Airway epithelial cell (primary cell): ENCODE data around the gene CACNA1F. TPM values are rescaled to one million over a fixed set of nuclear protein-coding genes. Genes with fewer than 3 reads are reported as not detected.

Experiments used
- total RNA-seq: library from RNA; depleted of rRNA; stranded (reverse); fragments of >200 nt; gene quantifications from 2 replicates; pipeline ENCODE4 v1.2.3, GENCODE V29; 2015

Gene CACNA1F
- under 0.01 TPM in 1 of 2 replicates, not detected in the other for total RNA-seq

DNA sequence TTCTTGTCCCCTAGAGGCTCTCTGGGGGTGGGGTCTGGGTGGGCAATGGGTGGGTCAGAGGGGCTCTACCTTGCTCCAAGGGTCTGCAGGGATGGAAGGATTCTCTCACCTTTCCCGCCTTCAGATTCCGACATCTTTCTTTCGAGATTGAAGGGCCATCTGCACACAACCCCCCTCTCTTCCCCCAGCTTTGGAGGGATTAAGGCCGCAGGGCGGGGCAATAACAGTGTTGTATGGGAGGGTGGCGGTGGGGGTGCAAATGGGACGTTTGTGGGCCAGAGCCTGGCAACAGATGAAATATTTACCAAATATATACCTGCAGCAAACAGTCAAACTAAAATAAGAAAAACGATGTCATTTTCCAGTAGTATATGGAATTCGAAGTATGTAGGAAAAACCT is at the start of gene CACNA1F:
TSS of gene CACNA1F (minus strand) at position 165 of the 400 bp plus-strand sequence. CDS start at position 134, 31 bp downstream.

DNA sequence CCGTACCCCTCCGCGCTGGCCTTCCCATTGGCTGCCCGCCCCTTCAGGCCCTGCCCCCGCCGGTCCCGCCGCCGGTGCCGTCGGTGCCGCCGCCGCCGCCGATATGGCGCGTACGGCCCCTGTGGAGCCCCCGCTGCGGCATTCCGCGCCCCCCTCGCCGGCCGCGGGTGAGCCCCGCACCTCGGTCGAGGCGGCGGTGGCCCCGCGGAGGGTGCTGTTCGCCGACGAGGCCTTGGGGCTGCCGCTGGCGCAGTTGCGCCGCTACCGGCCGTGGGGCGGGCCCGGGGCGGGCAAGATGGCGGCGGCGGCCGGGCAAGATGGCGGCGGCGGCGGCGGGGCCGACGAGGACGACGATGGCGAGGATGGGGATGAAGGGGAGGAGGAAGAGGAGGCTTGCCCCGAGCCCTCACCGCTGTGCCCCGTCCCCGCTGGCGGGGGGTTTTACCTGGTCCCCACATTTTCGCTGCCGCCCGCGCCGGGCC is 36.7 kb upstream of the CACNA1F start, which contains the start of gene PPP1R3F:
TSS of gene PPP1R3F (plus strand) at position 27 of the 482 bp plus-strand sequence. CDS start at position 104, 77 bp downstream.

DNA sequence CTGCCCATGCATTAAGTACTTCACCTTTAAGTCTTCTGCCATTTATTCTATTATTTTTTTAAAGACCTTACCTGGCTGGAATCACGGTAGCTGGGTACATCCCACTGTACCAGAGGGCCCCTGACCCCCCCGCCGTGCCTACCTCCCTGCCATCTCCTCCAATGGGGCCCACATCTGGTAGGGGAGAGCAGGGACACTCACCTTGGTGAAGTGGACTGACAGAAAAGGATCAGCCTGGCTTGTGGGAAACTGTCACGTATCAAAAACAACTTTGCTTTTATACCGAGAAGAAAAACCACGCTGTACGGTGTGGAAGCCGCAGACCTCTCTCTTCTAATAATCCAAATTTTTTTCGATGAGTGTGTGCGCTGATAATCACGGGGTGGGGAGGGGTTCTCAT is 31.3 kb upstream of the CACNA1F start, which contains the start of gene FOXP3:
TSS of gene FOXP3 (minus strand) at position 251 of the 400 bp plus-strand sequence. CDS start 6,205 bp downstream, outside the sequence.

DNA sequence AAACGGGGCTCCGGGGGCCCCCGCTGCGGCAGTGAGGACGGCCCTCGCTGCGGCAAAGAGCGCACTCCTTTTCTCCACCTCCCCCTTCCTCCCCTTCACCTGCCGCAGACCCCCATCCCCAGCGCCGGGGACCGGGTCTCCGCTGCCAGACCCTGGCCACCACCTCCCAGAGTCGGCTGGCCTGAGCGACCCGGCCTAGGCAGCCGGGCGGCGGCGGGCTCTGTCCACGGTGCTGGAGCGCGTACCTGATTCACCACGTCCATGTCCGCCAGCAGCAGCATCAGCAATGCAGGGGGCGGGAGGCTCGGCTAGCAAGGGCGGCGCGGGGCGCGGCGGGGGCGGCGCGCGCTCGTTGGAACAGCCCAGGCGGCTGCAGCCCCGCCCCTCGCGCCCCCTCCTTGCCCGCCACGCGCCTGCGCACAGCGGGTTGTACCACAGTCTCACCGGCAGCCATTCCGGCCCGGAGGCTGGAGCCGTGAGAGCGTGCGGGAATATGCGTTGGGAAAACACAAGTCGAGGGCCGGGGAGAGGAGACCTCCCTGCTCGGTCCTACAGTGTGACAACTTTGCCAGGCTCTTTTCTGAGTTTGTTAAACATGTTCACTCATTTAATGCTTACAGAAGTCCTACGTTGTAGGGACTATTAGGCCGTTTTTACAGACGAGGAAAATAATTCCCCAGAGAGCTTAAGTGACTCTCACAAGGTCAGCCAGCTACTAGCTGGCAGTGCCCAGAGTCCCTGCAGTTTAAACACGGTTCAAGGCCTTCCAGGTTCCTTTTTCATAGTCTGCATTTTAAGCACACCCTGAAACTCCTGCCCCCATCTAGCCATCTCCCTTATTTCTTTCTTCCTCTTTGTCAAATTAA is 33.0 kb downstream of the CACNA1F start, which contains the start of gene SYP:
TSS of gene SYP (minus strand) at position 288 of the 866 bp plus-strand sequence. CDS start at position 281, 7 bp downstream.

DNA sequence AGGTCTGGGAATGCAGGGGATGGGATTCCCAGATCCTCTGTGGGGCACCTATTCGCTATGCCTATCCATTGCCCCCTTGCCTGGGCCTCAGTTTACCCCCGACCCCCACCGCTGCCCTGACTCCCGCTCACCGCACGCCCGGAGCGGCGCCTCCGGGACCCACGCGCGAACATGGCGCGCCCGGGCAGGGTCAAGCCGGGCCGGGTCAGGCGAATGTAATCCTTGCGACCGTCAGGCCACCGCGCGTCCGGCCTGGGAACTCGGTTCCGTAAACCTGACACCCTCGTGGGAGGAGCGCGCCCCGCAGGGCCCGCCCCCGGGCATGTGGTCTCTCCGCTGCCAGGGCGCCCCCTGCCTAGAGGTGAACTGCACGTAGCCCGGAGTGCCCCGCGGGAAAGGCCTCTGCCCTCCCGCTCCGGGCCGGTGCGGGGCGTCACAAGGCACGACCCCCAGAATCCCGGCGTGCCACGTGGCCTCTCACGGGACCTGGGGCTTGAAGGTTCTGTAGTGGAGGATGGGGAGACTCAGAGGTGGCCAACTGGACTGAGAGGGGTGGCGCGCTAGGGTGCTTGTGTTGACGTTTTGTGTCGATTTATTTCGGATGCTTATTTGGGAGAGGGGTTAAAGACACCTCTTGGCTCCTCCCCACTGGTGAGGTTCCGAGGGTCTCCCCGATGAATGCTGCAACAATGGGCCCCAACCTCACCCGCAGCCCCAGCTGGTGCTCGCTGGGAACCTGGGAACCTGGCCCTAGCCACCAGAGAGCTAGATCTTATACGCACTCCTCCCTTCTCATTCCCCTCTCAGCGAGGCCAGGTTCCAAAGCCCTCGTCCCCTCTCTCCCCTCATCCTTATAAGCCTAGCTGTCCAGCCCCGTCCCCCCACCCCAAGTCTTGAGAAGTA is 46.8 kb downstream of the CACNA1F start, which contains the start of gene PRICKLE3:
TSS of gene PRICKLE3 (minus strand) at position 249 of the 903 bp plus-strand sequence. CDS start at position 173, 76 bp downstream.

DNA sequence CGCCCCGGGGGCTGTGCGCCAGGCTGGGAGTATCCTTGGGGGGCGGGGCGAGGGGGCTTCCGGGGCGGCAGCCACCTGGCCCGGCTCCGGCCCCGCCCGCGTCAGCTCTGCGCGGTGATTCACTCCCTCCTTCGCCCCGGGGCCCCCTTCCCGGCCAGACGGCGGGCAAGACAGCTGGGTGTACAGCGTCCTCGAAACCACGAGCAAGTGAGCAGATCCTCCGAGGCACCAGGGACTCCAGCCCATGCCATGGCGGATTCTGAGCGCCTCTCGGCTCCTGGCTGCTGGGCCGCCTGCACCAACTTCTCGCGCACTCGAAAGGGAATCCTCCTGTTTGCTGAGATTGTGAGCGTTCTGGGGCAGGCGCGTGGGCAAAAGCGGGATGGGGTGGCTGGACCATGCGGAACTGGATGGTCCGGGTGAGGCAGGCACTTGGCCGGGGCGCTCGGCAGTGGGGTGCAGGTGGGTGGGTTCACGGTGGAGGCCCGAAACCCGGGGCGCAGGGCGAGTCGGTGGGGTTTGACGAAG is 61.3 kb downstream of the CACNA1F start, which contains the start of gene PLP2:
TSS of gene PLP2 (plus strand) at position 147 of the 528 bp plus-strand sequence. CDS start at position 250, 103 bp downstream.

DNA sequence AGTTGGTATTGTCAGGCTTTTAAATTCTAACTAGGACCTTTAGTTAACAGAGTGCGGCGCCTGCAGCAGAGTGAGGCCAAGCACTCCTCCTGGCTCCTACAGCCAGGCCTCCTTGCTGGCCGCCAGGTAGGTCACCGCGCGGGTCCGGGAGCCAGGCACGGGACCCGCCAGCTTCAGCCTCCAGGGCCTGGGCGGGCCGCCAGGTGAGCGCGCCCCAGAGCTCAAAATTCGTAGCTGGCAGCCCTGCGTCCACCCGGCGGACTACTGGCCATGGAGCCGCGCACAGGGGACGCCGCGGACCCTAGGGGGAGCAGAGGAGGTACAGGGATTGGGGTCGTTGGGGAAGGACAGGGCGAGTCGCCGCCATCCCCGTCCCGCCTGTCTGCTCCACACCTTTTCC is 70.5 kb downstream of the CACNA1F start, which contains the start of gene MAGIX:
TSS of gene MAGIX (plus strand) at position 139 of the 400 bp plus-strand sequence. CDS start at position 271, 132 bp downstream.

Other genes with a start within 250 kb of the CACNA1F start
- gene GRIPAP1, start 231.1 kb downstream of the CACNA1F start, total RNA-seq: 9.9 and 14.4 TPM in 2 replicates
- 41.7 and 45.1 TPM in 2 replicates for gene TFE3, start 190.0 kb downstream of the CACNA1F start, total RNA-seq
- 6.3 and 11.5 TPM in 2 replicates for gene CCDC120, start 174.3 kb downstream of the CACNA1F start, total RNA-seq
- gene PRAF2, start 159.3 kb downstream of the CACNA1F start, total RNA-seq: 16.3 and 19.3 TPM in 2 replicates
- gene WDR45, start 153.5 kb downstream of the CACNA1F start, total RNA-seq: 23.1 and 34.7 TPM in 2 replicates
- 21.4 and 22.3 TPM in 2 replicates for gene GPKOW, start 109.6 kb downstream of the CACNA1F start, total RNA-seq
- 1.7 and 4.5 TPM in 2 replicates for gene MAGIX, start 70.6 kb downstream of the CACNA1F start, total RNA-seq
- 97.5 and 130 TPM in 2 replicates for gene PLP2, start 61.4 kb downstream of the CACNA1F start, total RNA-seq
- 33.0 and 34.0 TPM in 2 replicates for gene PRICKLE3, start 47.0 kb downstream of the CACNA1F start, total RNA-seq
- gene SYP, start 33.1 kb downstream of the CACNA1F start, total RNA-seq: 0.14 and 0.51 TPM in 2 replicates
- 21.3 and 24.3 TPM in 2 replicates for gene CCDC22, start 2.1 kb upstream of the CACNA1F start, total RNA-seq
- gene FOXP3, start 31.4 kb upstream of the CACNA1F start, total RNA-seq: not detected in 2 replicates
- 4.7 and 6.2 TPM in 2 replicates for gene PPP1R3F, start 36.5 kb upstream of the CACNA1F start, total RNA-seq
- not detected in 2 replicates for gene GAGE10, start 70.3 kb upstream of the CACNA1F start, total RNA-seq
- not detected in 2 replicates for gene GAGE12J, start 88.7 kb upstream of the CACNA1F start, total RNA-seq
- gene GAGE13, start 98.2 kb upstream of the CACNA1F start, total RNA-seq: not detected in 2 replicates